SK-N-SH treated with all-trans-retinoic acid at 6 μM for 48 hours (cell line): Measurements from ENCODE around the gene MAX.

Experiments
- ARNTL ChIP-seq: fragments of 450-650 bp; formaldehyde crosslinking; IDR thresholded peaks from 2 replicates; pipeline ENCODE4 v1.5.0; 2020; ENCODE audit warnings: low read depth, mild to moderate bottlenecking, moderate library complexity, borderline replicate concordance
- CSRNP3 ChIP-seq: fragments of 250-450 bp; sonication (Bioruptor Pico); IDR thresholded peaks from 2 replicates; pipeline ENCODE4 v1.5.1; 2021; ENCODE audit warnings: mild to moderate bottlenecking, moderate library complexity
- ESRRG ChIP-seq: fragments of 250-450 bp; sonication (Bioruptor Pico); IDR thresholded peaks from 2 replicates; pipeline ENCODE4 v1.6.1; 2021; ENCODE audit warnings: mild to moderate bottlenecking
- OSR1 ChIP-seq: fragments of 250-450 bp; sonication (Bioruptor Pico); IDR thresholded peaks from 2 replicates; pipeline ENCODE4 v1.8.0; 2022; ENCODE audit warnings: moderate library complexity, mild to moderate bottlenecking, inconsistent platforms
- PPARA ChIP-seq: fragments of 250-450 bp; sonication (Bioruptor Pico); IDR thresholded peaks from 2 replicates; pipeline ENCODE4 v1.5.0; 2020; ENCODE audit warnings: mild to moderate bottlenecking, borderline replicate concordance
- RARB ChIP-seq: fragments of 250-450 bp; sonication (Bioruptor Pico); IDR thresholded peaks from 2 replicates; pipeline ENCODE4 v1.8.0; 2021; ENCODE audit warnings: mild to moderate bottlenecking, moderate library complexity
- SNAI2 ChIP-seq: fragments of 250-450 bp; sonication (Bioruptor Pico); IDR thresholded peaks from 2 replicates; pipeline ENCODE4 v1.5.0; 2020; ENCODE audit warnings: mild to moderate bottlenecking, moderate library complexity
- TCF4 ChIP-seq: fragments of 250-450 bp; sonication (Bioruptor Pico); IDR thresholded peaks from 2 replicates; pipeline ENCODE4 v1.8.0; 2021; ENCODE audit warnings: mild to moderate bottlenecking, moderate library complexity, borderline replicate concordance
- TOX ChIP-seq: fragments of 250-450 bp; sonication (Bioruptor Pico); IDR thresholded peaks from 2 replicates; pipeline ENCODE4 v1.8.0; 2021; ENCODE audit warnings: mild to moderate bottlenecking, moderate library complexity, borderline replicate concordance
- ZFP3 ChIP-seq: fragments of 250-450 bp; sonication (Bioruptor Pico); IDR thresholded peaks from 2 replicates; pipeline ENCODE4 v1.5.0; 2020; ENCODE audit warnings: mild to moderate bottlenecking, moderate library complexity
- ZFP30 ChIP-seq: fragments of 450-650 bp; formaldehyde crosslinking; IDR thresholded peaks from 2 replicates; pipeline ENCODE4 v1.5.0; 2022; ENCODE audit warnings: mild to moderate bottlenecking, moderate library complexity
- ZNF8 ChIP-seq: fragments of 450-650 bp; formaldehyde crosslinking; IDR thresholded peaks from 2 replicates; pipeline ENCODE4 v1.5.0; 2020; ENCODE audit warnings: mild to moderate bottlenecking, moderate library complexity
- TF ChIP-seq, protein P1 (sequence below): fragments of 250-450 bp; sonication (Bioruptor Pico); IDR thresholded peaks from 2 replicates; pipeline ENCODE4 v1.8.0; 2020; ENCODE audit warnings: mild to moderate bottlenecking, moderate library complexity, borderline replicate concordance
- TF ChIP-seq, protein P2 (sequence below): fragments of 250-450 bp; sonication (Bioruptor Pico); IDR thresholded peaks from 2 replicates; pipeline ENCODE4 v1.8.0; 2021; ENCODE audit warnings: low read depth, mild to moderate bottlenecking, moderate library complexity, borderline replicate concordance

- TF ChIP-seq, protein P1, sequence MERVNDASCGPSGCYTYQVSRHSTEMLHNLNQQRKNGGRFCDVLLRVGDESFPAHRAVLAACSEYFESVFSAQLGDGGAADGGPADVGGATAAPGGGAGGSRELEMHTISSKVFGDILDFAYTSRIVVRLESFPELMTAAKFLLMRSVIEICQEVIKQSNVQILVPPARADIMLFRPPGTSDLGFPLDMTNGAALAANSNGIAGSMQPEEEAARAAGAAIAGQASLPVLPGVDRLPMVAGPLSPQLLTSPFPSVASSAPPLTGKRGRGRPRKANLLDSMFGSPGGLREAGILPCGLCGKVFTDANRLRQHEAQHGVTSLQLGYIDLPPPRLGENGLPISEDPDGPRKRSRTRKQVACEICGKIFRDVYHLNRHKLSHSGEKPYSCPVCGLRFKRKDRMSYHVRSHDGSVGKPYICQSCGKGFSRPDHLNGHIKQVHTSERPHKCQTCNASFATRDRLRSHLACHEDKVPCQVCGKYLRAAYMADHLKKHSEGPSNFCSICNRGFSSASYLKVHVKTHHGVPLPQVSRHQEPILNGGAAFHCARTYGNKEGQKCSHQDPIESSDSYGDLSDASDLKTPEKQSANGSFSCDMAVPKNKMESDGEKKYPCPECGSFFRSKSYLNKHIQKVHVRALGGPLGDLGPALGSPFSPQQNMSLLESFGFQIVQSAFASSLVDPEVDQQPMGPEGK (CRISPR knock-in tag), result no peak
- TF ChIP-seq ZNF8 (CRISPR knock-in tag) (no peak), ESRRG (CRISPR knock-in tag) (no peak), PPARA (no peak), TOX (CRISPR knock-in tag) (no peak), SNAI2 (CRISPR knock-in tag) (no peak), ARNTL (CRISPR knock-in tag) (no peak), OSR1 (CRISPR knock-in tag) (no peak), CSRNP3 (CRISPR knock-in tag) (no peak), ZFP30 (CRISPR knock-in tag) (no peak), ZFP3 (CRISPR knock-in tag) (no peak), TCF4 (CRISPR knock-in tag) (no peak), RARB (CRISPR knock-in tag) (no peak)
- TF ChIP-seq, protein P2, sequence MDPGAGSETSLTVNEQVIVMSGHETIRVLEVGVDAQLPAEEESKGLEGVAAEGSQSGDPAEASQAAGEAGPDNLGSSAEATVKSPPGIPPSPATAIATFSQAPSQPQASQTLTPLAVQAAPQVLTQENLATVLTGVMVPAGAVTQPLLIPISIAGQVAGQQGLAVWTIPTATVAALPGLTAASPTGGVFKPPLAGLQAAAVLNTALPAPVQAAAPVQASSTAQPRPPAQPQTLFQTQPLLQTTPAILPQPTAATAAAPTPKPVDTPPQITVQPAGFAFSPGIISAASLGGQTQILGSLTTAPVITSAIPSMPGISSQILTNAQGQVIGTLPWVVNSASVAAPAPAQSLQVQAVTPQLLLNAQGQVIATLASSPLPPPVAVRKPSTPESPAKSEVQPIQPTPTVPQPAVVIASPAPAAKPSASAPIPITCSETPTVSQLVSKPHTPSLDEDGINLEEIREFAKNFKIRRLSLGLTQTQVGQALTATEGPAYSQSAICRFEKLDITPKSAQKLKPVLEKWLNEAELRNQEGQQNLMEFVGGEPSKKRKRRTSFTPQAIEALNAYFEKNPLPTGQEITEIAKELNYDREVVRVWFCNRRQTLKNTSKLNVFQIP (CRISPR knock-in tag), result no peak
Observed at GRCh38 chr14:65044596-65044959, 57.7 kb downstream of the MAX start.
